ENCODE results near the gene SRPX2. TPM values are rescaled to one million over a fixed set of nuclear protein-coding genes. Genes with fewer than 3 reads are reported as not detected.

The SRPX2 gene
- polyA plus RNA-seq, 3 donors, result not detected

DNA sequence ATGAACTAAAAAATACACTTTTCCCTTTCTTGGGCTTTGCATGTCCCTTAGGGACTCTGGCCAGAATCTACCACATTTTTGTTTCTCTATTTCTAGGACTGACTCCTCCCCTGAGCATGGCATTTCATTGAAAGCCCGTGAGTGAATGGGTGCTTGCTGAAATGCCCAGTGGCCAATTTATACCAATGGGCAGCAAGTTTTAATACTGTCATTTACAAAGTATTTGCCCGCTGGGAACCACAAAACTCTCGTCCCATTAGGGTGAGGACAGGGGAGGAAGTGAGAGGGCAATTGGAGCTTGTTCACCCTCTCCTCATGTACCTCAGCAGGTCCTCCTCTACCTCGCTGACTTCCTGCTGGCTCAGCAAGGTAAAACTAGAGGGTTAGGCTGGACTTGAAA lies 1.1 kb downstream of the SRPX2 start:
- Histone ChIP-seq H3K9ac (ENCODE audit: insufficient read depth, low read length, poor library complexity, severe bottlenecking) (no peak overlapping the region), H3K4me2 (replicated peaks; ENCODE audit: extremely low read depth, low read length, poor library complexity, severe bottlenecking) (no peak overlapping the region), H3K9me3 (replicated peaks in 1 of 2; ENCODE audit: control insufficient read depth in 1 of 2, insufficient read depth in 1 of 2, low read length in 2 of 2) (no peaks in the 10 kb centered on the region), H3K4me3 (replicated peaks in 1 of 3; ENCODE audit: low read depth in 2 of 3, low read length in 3 of 3) (no peak overlapping the region), H2AFZ (ENCODE audit: insufficient read depth, low read depth, low read length, poor library complexity, severe bottlenecking) (no peak overlapping the region), H3K36me3 (replicated peaks in 1 of 2; ENCODE audit: control insufficient read depth in 1 of 2, insufficient read depth in 2 of 2, low read length in 2 of 2) (no peaks in the 10 kb centered on the region), H4K20me1 (ENCODE audit: insufficient read depth, low read length) (no peaks in the 10 kb centered on the region), H3K27me3 (ENCODE audit: control insufficient read depth in 2 of 2, insufficient read depth in 2 of 2, low read length in 2 of 2) (peaks cover 25 to 26% of the 10 kb centered on the region in 2 donors), H3K4me1 (ENCODE audit: control insufficient read depth in 1 of 2, insufficient read depth in 2 of 2, low read length in 2 of 2) (peaks cover 0 to 3% of the 10 kb centered on the region in 2 donors), H3K79me2 (ENCODE audit: insufficient read depth, low read length) (no peaks in the 10 kb centered on the region), H3K27ac (ENCODE audit: low read depth in 1 of 2, low read length in 2 of 2) (no peak overlapping the region)
- TF ChIP-seq, protein P1, sequence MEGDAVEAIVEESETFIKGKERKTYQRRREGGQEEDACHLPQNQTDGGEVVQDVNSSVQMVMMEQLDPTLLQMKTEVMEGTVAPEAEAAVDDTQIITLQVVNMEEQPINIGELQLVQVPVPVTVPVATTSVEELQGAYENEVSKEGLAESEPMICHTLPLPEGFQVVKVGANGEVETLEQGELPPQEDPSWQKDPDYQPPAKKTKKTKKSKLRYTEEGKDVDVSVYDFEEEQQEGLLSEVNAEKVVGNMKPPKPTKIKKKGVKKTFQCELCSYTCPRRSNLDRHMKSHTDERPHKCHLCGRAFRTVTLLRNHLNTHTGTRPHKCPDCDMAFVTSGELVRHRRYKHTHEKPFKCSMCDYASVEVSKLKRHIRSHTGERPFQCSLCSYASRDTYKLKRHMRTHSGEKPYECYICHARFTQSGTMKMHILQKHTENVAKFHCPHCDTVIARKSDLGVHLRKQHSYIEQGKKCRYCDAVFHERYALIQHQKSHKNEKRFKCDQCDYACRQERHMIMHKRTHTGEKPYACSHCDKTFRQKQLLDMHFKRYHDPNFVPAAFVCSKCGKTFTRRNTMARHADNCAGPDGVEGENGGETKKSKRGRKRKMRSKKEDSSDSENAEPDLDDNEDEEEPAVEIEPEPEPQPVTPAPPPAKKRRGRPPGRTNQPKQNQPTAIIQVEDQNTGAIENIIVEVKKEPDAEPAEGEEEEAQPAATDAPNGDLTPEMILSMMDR (IDR thresholded peaks at IDR 0.05), result no peak
- H3K4me1 Mint-ChIP-seq, result peaks cover 7% of the 10 kb centered on the region
- DNase-seq, result no peak
- WGBS (ENCODE audit: insufficient coverage), result no CpG with 5 or more reads among the region's 4 CpGs
- peaks cover 0 to 2% (median 0%) of the 10 kb centered on the region in 7 donors for H3K9me3 Mint-ChIP-seq
- intact Hi-C loops (cut with micrococcal nuclease), result no loop called here
- no peak overlapping the region for H3K27ac Mint-ChIP-seq
- peaks cover 23 to 47% (median 29%) of the 10 kb centered on the region in 3 donors for H3K27me3 Mint-ChIP-seq (ENCODE audit: low read depth in 3 of 3)
- no peak overlapping the region for H3K4me3 Mint-ChIP-seq
- no peaks in the 10 kb centered on the region for H3K36me3 Mint-ChIP-seq

DNA sequence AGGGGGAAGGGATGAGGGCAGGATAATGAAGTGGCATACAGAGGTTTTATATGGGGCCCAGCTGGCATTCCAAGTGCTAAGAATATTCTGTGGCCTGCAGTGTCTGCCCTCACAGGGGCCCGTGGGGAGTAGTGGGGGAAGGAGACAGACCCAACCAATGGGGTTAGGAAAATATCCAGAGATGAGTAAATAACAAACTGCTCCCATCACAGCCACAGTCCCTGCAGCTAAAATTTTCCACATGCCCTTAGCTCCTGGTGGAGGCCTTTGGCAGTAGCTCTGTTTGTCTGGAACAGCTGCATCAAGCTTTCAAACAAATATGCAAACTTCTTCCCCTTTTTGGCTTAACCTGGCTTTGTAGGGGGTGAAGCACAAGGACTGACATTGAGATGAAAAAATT lies 3.1 kb downstream of the SRPX2 start:
- H3K9me3 ChIP-seq (replicated peaks in 1 of 2; ENCODE audit: control insufficient read depth in 1 of 2, insufficient read depth in 1 of 2, low read length in 2 of 2), result no peaks in the 10 kb centered on the region
- no CpG with 5 or more reads among the region's 1 CpG for WGBS (ENCODE audit: insufficient coverage)
- no peak overlapping the region for H2AFZ ChIP-seq (ENCODE audit: insufficient read depth, low read depth, low read length, poor library complexity, severe bottlenecking)
- DNase-seq, result no peak
- H3K36me3 ChIP-seq (replicated peaks in 1 of 2; ENCODE audit: control insufficient read depth in 1 of 2, insufficient read depth in 2 of 2, low read length in 2 of 2), result no peaks in the 10 kb centered on the region
- peaks cover 0 to 3% of the 10 kb centered on the region in 2 donors for H3K4me1 ChIP-seq (ENCODE audit: control insufficient read depth in 1 of 2, insufficient read depth in 2 of 2, low read length in 2 of 2)
- peaks cover 21 to 41% (median 23%) of the 10 kb centered on the region in 3 donors for H3K27me3 Mint-ChIP-seq (ENCODE audit: low read depth in 3 of 3)
- intact Hi-C loops (cut with micrococcal nuclease), result no loop called here
- peaks cover 0 to 2% (median 0%) of the 10 kb centered on the region in 7 donors for H3K9me3 Mint-ChIP-seq
- no peak overlapping the region for H3K4me3 ChIP-seq (replicated peaks in 1 of 3; ENCODE audit: low read depth in 2 of 3, low read length in 3 of 3)
- H3K4me3 Mint-ChIP-seq, result no peak overlapping the region
- no peak overlapping the region for H3K4me2 ChIP-seq (replicated peaks; ENCODE audit: extremely low read depth, low read length, poor library complexity, severe bottlenecking)
- TF ChIP-seq, protein P1 (IDR thresholded peaks at IDR 0.05), result no peak
- H3K9ac ChIP-seq (ENCODE audit: insufficient read depth, low read length, poor library complexity, severe bottlenecking), result no peak overlapping the region
- no peaks in the 10 kb centered on the region for H3K79me2 ChIP-seq (ENCODE audit: insufficient read depth, low read length)
- no peaks in the 10 kb centered on the region for H4K20me1 ChIP-seq (ENCODE audit: insufficient read depth, low read length)
- H3K27me3 ChIP-seq (ENCODE audit: control insufficient read depth in 2 of 2, insufficient read depth in 2 of 2, low read length in 2 of 2), result peaks cover 19 to 26% of the 10 kb centered on the region in 2 donors
- H3K4me1 Mint-ChIP-seq, result peaks cover 7% of the 10 kb centered on the region
- H3K27ac Mint-ChIP-seq, result no peak overlapping the region
- no peak overlapping the region for H3K27ac ChIP-seq (ENCODE audit: low read depth in 1 of 2, low read length in 2 of 2)
- H3K36me3 Mint-ChIP-seq, result no peaks in the 10 kb centered on the region

Data from CD14-positive monocyte (primary cell).